Lower leg skin (tissue), 3 donors: ENCODE measurements around the gene ABCA7.

Experiments used
- CTCF ChIP-seq, 3 donors: fragments of 450-650 bp; IDR thresholded peaks; one replicate each; pipeline ENCODE4 v1.5.1; 2016; ENCODE audit warnings: antibody characterized with exemption in 3 of 3, mild to moderate bottlenecking in 3 of 3, moderate library complexity in 2 of 3
- POLR2A ChIP-seq, 2 donors: fragments of 450-650 bp; IDR thresholded peaks; one replicate each; pipeline ENCODE4 v1.6.1; 2016 to 2017; ENCODE audit warnings: antibody characterized with exemption in 2 of 2, mild to moderate bottlenecking in 1 of 2, moderate library complexity in 1 of 2

GRCh38 chr19:1094655-1094977, 54.7 kb downstream of the ABCA7 start:
- TF ChIP-seq CTCF (IDR thresholded peaks at IDR 0.05) (no peak), POLR2A (IDR thresholded peaks at IDR 0.05) (no peak)
